Activated CD8-positive, alpha-beta memory T cell treated with anti-CD3 and anti-CD28 coated beads, Interleukin-2, amount 50 U/mL, for 1 hour (primary cell): ENCODE data around the gene TM9SF3.

Experiments
- DNase-seq: peaks from one replicate; pipeline ENCODE4 v3.0.0-alpha.2; 2020; ENCODE audit errors: extremely low read depth

Gene TM9SF3

DNA sequence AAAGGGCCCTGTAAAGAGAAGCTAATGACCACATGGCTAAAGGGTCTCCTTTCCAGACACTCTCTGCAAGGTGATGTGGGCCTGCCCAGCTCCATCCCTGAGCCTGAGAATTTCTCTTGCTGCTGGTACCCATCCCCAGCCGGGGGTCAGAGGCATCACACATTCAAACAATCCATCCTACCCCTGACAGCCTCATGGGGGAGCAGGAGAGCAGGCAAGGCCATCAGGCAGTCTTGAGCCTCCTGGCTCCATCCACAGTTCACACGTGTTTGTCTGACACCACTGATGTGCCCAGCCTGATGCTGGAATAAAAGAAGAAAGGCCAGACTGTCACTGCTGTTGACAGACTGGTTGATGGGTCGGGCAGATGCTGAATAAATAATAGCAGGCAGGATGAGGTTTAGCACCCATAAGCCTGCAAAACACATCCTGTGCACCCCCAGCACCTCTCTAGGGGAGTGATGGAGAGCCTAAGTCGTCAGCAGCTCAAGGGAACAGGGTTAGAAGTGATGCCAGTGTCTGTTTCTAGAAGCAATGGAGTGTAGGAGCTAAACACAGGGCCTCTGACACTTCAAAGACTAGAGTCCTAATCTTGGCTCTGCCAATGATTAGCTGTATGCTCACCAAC is 116.6 kb downstream of the TM9SF3 start:
- DNase-seq = no peak

DNA sequence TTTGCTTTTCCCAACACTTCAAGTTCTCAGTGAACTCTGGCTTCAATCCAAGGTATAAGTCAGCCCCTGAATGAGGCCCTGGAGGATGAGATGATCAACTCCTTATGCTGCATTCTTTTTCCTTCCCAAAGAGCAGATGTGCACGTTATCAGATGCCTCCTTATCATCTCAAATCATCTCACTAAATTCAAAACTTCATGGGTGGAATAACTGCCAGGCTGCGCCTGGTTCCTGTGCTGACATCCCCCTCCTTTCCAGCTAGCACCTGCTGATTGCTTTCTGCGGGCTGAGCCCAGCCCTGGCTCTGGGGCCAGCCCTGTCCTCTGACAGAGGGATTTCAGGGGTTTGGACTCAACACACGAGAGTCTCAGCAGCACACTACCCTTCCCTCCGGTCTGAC is 118.0 kb downstream of the TM9SF3 start:
- no peak for DNase-seq
